ENCODE results near the gene CIITA. TPM values are rescaled to one million over a fixed set of nuclear protein-coding genes. Genes with fewer than 3 reads are reported as not detected.
A peak's percentile ranks its signal among the peaks of the same experiment; 100 is the strongest.

CIITA gene
- total and polyA plus RNA-seq, 9 of the 15 experiments (the other 6 are each of a cell fraction or from before 2014, with no cell fraction given): 0.01 to 0.20 (median 0.11) TPM; not detected in 4

DNA sequence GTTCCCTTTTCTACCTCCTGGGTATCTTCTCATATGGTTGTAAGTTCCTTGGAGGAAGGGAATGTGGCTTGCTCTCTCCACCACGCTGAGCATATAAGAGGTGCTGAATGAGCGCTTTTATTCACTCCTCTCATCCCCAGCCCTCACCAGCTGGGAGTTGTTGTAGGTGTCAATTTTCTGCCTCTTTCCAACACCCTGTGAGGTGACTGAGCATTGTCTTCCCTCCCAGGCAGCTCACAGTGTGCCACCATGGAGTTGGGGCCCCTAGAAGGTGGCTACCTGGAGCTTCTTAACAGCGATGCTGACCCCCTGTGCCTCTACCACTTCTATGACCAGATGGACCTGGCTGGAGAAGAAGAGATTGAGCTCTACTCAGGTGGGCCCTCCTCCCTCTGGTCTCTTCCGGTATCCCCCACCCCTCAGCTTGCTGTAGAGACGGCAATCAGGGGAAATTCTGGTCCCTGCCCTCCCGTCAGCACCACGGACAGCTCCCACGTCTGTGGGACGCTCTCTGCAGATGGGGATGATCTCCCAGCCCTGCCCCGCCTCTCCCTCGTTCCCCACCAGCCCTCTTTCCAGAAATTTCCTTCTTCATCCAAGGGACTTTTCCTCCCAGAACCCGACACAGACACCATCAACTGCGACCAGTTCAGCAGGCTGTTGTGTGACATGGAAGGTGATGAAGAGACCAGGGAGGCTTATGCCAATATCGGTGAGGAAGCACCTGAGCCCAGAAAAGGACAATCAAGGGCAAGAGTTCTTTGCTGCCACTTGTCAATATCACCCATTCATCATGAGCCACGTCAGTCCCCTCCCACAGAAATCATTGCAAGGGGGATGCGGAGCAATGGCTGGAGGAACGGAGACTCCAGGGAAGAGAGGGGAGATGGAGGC lies 18.3 kb downstream of the CIITA start (continued):
- TF ChIP-seq, protein P1, sequence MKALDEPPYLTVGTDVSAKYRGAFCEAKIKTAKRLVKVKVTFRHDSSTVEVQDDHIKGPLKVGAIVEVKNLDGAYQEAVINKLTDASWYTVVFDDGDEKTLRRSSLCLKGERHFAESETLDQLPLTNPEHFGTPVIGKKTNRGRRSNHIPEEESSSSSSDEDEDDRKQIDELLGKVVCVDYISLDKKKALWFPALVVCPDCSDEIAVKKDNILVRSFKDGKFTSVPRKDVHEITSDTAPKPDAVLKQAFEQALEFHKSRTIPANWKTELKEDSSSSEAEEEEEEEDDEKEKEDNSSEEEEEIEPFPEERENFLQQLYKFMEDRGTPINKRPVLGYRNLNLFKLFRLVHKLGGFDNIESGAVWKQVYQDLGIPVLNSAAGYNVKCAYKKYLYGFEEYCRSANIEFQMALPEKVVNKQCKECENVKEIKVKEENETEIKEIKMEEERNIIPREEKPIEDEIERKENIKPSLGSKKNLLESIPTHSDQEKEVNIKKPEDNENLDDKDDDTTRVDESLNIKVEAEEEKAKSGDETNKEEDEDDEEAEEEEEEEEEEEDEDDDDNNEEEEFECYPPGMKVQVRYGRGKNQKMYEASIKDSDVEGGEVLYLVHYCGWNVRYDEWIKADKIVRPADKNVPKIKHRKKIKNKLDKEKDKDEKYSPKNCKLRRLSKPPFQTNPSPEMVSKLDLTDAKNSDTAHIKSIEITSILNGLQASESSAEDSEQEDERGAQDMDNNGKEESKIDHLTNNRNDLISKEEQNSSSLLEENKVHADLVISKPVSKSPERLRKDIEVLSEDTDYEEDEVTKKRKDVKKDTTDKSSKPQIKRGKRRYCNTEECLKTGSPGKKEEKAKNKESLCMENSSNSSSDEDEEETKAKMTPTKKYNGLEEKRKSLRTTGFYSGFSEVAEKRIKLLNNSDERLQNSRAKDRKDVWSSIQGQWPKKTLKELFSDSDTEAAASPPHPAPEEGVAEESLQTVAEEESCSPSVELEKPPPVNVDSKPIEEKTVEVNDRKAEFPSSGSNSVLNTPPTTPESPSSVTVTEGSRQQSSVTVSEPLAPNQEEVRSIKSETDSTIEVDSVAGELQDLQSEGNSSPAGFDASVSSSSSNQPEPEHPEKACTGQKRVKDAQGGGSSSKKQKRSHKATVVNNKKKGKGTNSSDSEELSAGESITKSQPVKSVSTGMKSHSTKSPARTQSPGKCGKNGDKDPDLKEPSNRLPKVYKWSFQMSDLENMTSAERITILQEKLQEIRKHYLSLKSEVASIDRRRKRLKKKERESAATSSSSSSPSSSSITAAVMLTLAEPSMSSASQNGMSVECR (CRISPR knock-in tag; IDR thresholded peaks at IDR 0.05): 0 out of 2 replicates have a peak, but pooled peaks have one; percentile 47
- TF ChIP-seq ZNF583 (CRISPR knock-in tag; IDR thresholded peaks at IDR 0.05): no peak
- TF ChIP-seq HNRNPH1 (optimal IDR thresholded peaks at IDR 0.05; ENCODE audit: low read depth, low read length): no peak
- TF ChIP-seq SIRT6 (IDR thresholded peaks at IDR 0.05; ENCODE audit: low read depth, low read length): no peak
- peak; percentile 66; the same call in 1 of the 2 replicates for TF ChIP-seq FOXP1 (CRISPR knock-in tag; IDR thresholded peaks at IDR 0.05)
- TF ChIP-seq ZNF146 (CRISPR knock-in tag; IDR thresholded peaks at IDR 0.05; ENCODE audit: unreplicated experiment): no peak
- TF ChIP-seq MTA3 (IDR thresholded peaks at IDR 0.05; ENCODE audit: borderline replicate concordance): no peak
- peak; percentile 28; the same call in 1 of the 2 replicates for TF ChIP-seq CTBP1 (IDR thresholded peaks at IDR 0.05; ENCODE audit: borderline replicate concordance)
- TF ChIP-seq, protein P2, sequence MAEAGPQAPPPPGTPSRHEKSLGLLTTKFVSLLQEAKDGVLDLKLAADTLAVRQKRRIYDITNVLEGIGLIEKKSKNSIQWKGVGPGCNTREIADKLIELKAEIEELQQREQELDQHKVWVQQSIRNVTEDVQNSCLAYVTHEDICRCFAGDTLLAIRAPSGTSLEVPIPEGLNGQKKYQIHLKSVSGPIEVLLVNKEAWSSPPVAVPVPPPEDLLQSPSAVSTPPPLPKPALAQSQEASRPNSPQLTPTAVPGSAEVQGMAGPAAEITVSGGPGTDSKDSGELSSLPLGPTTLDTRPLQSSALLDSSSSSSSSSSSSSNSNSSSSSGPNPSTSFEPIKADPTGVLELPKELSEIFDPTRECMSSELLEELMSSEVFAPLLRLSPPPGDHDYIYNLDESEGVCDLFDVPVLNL (CRISPR knock-in tag; IDR thresholded peaks at IDR 0.05; ENCODE audit: low read depth): 0 out of 2 replicates have a peak, but pooled peaks have one; percentile 34
- 0 out of 2 replicates have a peak, but pooled peaks have one; percentile 64 for TF ChIP-seq ZNF766 (CRISPR knock-in tag; conservative IDR thresholded peaks at IDR 0.05)
- TF ChIP-seq, protein P3, sequence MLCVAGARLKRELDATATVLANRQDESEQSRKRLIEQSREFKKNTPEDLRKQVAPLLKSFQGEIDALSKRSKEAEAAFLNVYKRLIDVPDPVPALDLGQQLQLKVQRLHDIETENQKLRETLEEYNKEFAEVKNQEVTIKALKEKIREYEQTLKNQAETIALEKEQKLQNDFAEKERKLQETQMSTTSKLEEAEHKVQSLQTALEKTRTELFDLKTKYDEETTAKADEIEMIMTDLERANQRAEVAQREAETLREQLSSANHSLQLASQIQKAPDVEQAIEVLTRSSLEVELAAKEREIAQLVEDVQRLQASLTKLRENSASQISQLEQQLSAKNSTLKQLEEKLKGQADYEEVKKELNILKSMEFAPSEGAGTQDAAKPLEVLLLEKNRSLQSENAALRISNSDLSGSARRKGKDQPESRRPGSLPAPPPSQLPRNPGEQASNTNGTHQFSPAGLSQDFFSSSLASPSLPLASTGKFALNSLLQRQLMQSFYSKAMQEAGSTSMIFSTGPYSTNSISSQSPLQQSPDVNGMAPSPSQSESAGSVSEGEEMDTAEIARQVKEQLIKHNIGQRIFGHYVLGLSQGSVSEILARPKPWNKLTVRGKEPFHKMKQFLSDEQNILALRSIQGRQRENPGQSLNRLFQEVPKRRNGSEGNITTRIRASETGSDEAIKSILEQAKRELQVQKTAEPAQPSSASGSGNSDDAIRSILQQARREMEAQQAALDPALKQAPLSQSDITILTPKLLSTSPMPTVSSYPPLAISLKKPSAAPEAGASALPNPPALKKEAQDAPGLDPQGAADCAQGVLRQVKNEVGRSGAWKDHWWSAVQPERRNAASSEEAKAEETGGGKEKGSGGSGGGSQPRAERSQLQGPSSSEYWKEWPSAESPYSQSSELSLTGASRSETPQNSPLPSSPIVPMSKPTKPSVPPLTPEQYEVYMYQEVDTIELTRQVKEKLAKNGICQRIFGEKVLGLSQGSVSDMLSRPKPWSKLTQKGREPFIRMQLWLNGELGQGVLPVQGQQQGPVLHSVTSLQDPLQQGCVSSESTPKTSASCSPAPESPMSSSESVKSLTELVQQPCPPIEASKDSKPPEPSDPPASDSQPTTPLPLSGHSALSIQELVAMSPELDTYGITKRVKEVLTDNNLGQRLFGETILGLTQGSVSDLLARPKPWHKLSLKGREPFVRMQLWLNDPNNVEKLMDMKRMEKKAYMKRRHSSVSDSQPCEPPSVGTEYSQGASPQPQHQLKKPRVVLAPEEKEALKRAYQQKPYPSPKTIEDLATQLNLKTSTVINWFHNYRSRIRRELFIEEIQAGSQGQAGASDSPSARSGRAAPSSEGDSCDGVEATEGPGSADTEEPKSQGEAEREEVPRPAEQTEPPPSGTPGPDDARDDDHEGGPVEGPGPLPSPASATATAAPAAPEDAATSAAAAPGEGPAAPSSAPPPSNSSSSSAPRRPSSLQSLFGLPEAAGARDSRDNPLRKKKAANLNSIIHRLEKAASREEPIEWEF (CRISPR knock-in tag; IDR thresholded peaks at IDR 0.05): no peak
- peak; percentile 97 for TF ChIP-seq EHMT2 (IDR thresholded peaks at IDR 0.05)
- no peak for TF ChIP-seq NR2F6 (CRISPR knock-in tag; IDR thresholded peaks at IDR 0.05)
- TF ChIP-seq, protein P4, sequence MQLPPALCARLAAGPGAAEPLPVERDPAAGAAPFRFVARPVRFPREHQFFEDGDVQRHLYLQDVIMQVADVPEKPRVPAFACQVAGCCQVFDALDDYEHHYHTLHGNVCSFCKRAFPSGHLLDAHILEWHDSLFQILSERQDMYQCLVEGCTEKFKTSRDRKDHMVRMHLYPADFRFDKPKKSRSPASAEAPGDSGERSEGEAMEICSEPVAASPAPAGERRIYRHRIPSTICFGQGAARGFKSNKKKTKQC (CRISPR knock-in tag; IDR thresholded peaks at IDR 0.05): peak; percentile 87
